ENCODE measurements around the gene ALOX15. TPM values are rescaled to one million over a fixed set of nuclear protein-coding genes. Genes with fewer than 3 reads are reported as not detected.
A peak's percentile ranks its signal among the peaks of the same experiment; 100 is the strongest.

The ALOX15 gene
- total and polyA plus RNA-seq, 7 donors = 0.10 to 0.36 TPM; not detected in 5

GRCh38 chr17:4604111-4604644 lies 37.3 kb downstream of the ALOX15 start:
- Histone ChIP-seq H3K4me3 (peak overlapping the region; percentile 32), H3K4me1 (peaks cover 90% of the 10 kb centered on the region), H3K27me3 (ENCODE audit: insufficient read depth in 3 of 3, low read length in 2 of 3) (no peaks in the 10 kb centered on the region), H3K36me3 (ENCODE audit: insufficient read depth in 1 of 2, low read depth in 1 of 2) (peaks cover 0 to 51% of the 10 kb centered on the region in 2 donors), H3K9me3 (no peaks in the 10 kb centered on the region), H3K27ac (peak overlapping the region; percentile 84)
- intact Hi-C loops (cut with DNase I) = no loop called here
- no peak for TF ChIP-seq CTCF (IDR thresholded peaks at IDR 0.05)
- peak; percentile 34 to 50 (median 45) for ATAC-seq
- WGBS, 3 donors = 20 to 35% (median 24%) methylated on average over 18 of the region's 18 CpGs
- DNase-seq = peak; percentile 88 to 94

GRCh38 chr17:4602041-4602440 lies 39.4 kb downstream of the ALOX15 start:
- H3K4me1 ChIP-seq = peaks cover 90% of the 10 kb centered on the region
- no peak overlapping the region for H3K4me3 ChIP-seq
- peak overlapping the region; percentile 84 for H3K27ac ChIP-seq
- peak in 1 of 2 donors; percentile 16 for DNase-seq
- no peaks in the 10 kb centered on the region for H3K9me3 ChIP-seq
- 31 to 57% (median 36%) methylated on average over 5 of the region's 5 CpGs for WGBS, 3 donors
- H3K36me3 ChIP-seq (ENCODE audit: insufficient read depth in 1 of 2, low read depth in 1 of 2) = peaks cover 0 to 53% of the 10 kb centered on the region in 2 donors
- H3K27me3 ChIP-seq (ENCODE audit: insufficient read depth in 3 of 3, low read length in 2 of 3) = no peaks in the 10 kb centered on the region
- TF ChIP-seq CTCF (IDR thresholded peaks at IDR 0.05) = no peak
- ATAC-seq = no peak
- intact Hi-C loops (cut with DNase I) = no loop called here

GRCh38 chr17:4601326-4601725 lies 40.2 kb downstream of the ALOX15 start:
- no peak for ATAC-seq
- Histone ChIP-seq H3K4me3 (peak overlapping the region; percentile 13), H3K9me3 (no peaks in the 10 kb centered on the region), H3K36me3 (ENCODE audit: insufficient read depth in 1 of 2, low read depth in 1 of 2) (peaks cover 0 to 53% of the 10 kb centered on the region in 2 donors), H3K4me1 (peaks cover 90% of the 10 kb centered on the region), H3K27ac (peak overlapping the region; percentile 84), H3K27me3 (ENCODE audit: insufficient read depth in 3 of 3, low read length in 2 of 3) (no peaks in the 10 kb centered on the region)
- peak in 1 of 2 donors; percentile 22 for DNase-seq
- intact Hi-C loops (cut with DNase I) = loop anchor here in 1 of 2 donors (2.0 kb wide), 1 partner anchor 15 kb away; no protein-coding TSS in a partner anchor
- 70 to 85% (median 79%) methylated on average over 4 of the region's 4 CpGs for WGBS, 3 donors
- TF ChIP-seq CTCF (IDR thresholded peaks at IDR 0.05) = no peak

GRCh38 chr17:4600563-4600962 lies 40.9 kb downstream of the ALOX15 start:
- peaks cover 87% of the 10 kb centered on the region for H3K4me1 ChIP-seq
- peak overlapping the region; percentile 84 for H3K27ac ChIP-seq
- no peaks in the 10 kb centered on the region for H3K9me3 ChIP-seq
- no peaks in the 10 kb centered on the region for H3K27me3 ChIP-seq (ENCODE audit: insufficient read depth in 3 of 3, low read length in 2 of 3)
- peaks cover 0 to 50% of the 10 kb centered on the region in 2 donors for H3K36me3 ChIP-seq (ENCODE audit: insufficient read depth in 1 of 2, low read depth in 1 of 2)
- peak; percentile 24 for TF ChIP-seq CTCF (IDR thresholded peaks at IDR 0.05)
- intact Hi-C loops (cut with DNase I) = loop anchor here in 1 of 2 donors (2.0 kb wide), 1 partner anchor 14 kb away; no protein-coding TSS in a partner anchor
- no peak overlapping the region for H3K4me3 ChIP-seq
- DNase-seq (peak; percentile 82 to 95), ATAC-seq (peak; percentile 65 to 75 (median 66))
- WGBS, 3 donors = 24 to 31% (median 26%) methylated on average over 13 of the region's 13 CpGs

Measured in psoas muscle (tissue), 8 donors.